HEK293T (cell line): ENCODE results near the gene SNX9.

Experiments
- HDGF ChIP-seq: fragments of 450-650 bp; IDR thresholded peaks from 2 replicates; pipeline ENCODE4 v1.6.1; 2017; ENCODE audit warnings: antibody characterized with exemption, borderline replicate concordance
- PKNOX1 ChIP-seq: fragments of 450-650 bp; IDR thresholded peaks from 2 replicates; pipeline ENCODE4 v1.6.1; 2016

DNA sequence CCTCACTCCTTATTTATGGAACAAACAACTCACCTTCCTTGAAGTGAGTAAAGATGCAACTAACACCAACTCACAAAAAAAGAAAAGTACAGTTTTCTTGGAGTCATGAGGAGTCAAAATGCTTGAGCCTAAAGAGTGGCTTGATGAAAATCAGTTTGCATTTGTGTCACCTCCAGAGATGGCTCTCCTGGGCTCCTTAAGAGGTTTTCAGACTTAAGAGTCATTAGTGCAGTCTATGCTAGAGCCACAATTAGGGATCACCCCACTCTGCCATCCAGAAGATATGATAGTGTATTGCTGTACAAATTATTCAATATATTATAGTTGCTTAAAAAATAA is 11.9 kb upstream of the SNX9 start:
- TF ChIP-seq HDGF: no peak
- no peak for TF ChIP-seq PKNOX1
